Endothelial cell (in vitro differentiated cells): ENCODE data around the gene LYST. TPM values are rescaled to one million over a fixed set of nuclear protein-coding genes. Genes with fewer than 3 reads are reported as not detected.

Source experiments
- DNase-seq: peaks from one replicate; pipeline ENCODE4 v3.0.0; 2021; ENCODE audit warnings: low spot score
- H3K27ac Mint-ChIP-seq: one replicate; pipeline ENCODE4 v1.8.0; 2021; ENCODE audit warnings: mixed read lengths, inconsistent platforms; ENCODE audit not compliant: unreplicated experiment
- H3K27me3 Mint-ChIP-seq: one replicate; pipeline ENCODE4 v1.8.0; 2021; ENCODE audit warnings: mild to moderate bottlenecking, moderate library complexity, mixed read lengths, inconsistent platforms; ENCODE audit not compliant: unreplicated experiment
- H3K36me3 Mint-ChIP-seq: one replicate; pipeline ENCODE4 v1.8.0; 2021; ENCODE audit warnings: mild to moderate bottlenecking, low read depth, mixed read lengths, inconsistent platforms; ENCODE audit not compliant: unreplicated experiment
- H3K4me1 Mint-ChIP-seq: one replicate; pipeline ENCODE4 v1.8.0; 2021; ENCODE audit warnings: mild to moderate bottlenecking, mixed read lengths, inconsistent platforms; ENCODE audit not compliant: unreplicated experiment
- H3K4me3 Mint-ChIP-seq: one replicate; pipeline ENCODE4 v1.8.0; 2021; ENCODE audit warnings: mild to moderate bottlenecking, mixed read lengths, inconsistent platforms; ENCODE audit not compliant: unreplicated experiment
- H3K9me3 Mint-ChIP-seq: one replicate; pipeline ENCODE4 v1.8.0; 2021; ENCODE audit warnings: mixed read lengths, inconsistent platforms; ENCODE audit not compliant: unreplicated experiment
- CTCF ChIP-seq: fragments of 200-600 bp; sonication (generic); IDR thresholded peaks from one replicate; pipeline ENCODE4 v1.5.0; 2021; ENCODE audit warnings: antibody characterized with exemption; ENCODE audit not compliant: unreplicated experiment
- total RNA-seq: library from RNA; stranded (reverse); fragmentation: NEBNext Ultra II Directional; extraction: Animal tissue kit (Norgen Biotek cat#: 25700); gene quantifications from one replicate; pipeline ENCODE4 v1.2.1, GENCODE V29; 2021; ENCODE audit not compliant: unreplicated experiment

LYST gene
- total RNA-seq, 1 donor from 2014 or later = 7.4 TPM

- Mint-ChIP-seq H3K4me3 (no peak overlapping the region), H3K4me1 (no peaks in the 10 kb centered on the region), H3K27me3 (no peaks in the 10 kb centered on the region), H3K9me3 (no peaks in the 10 kb centered on the region), H3K27ac (no peak overlapping the region), H3K36me3 (no peaks in the 10 kb centered on the region)
- DNase-seq = no peak
- no peak for TF ChIP-seq CTCF
These were observed 143.8 kb downstream of the LYST start for GRCh38 chr1:235722858-235723257.

- no peak for DNase-seq
- Mint-ChIP-seq H3K36me3 (no peaks in the 10 kb centered on the region), H3K4me3 (no peak overlapping the region), H3K4me1 (no peaks in the 10 kb centered on the region), H3K27ac (no peak overlapping the region), H3K27me3 (no peaks in the 10 kb centered on the region), H3K9me3 (no peaks in the 10 kb centered on the region)
- TF ChIP-seq CTCF = no peak
These were observed 144.7 kb downstream of the LYST start for GRCh38 chr1:235721982-235722381.

- DNase-seq = no peak
- H3K4me1 Mint-ChIP-seq = no peaks in the 10 kb centered on the region
- H3K27me3 Mint-ChIP-seq = no peaks in the 10 kb centered on the region
- no peak overlapping the region for H3K27ac Mint-ChIP-seq
- no peaks in the 10 kb centered on the region for H3K36me3 Mint-ChIP-seq
- no peaks in the 10 kb centered on the region for H3K9me3 Mint-ChIP-seq
- TF ChIP-seq CTCF = no peak
- no peak overlapping the region for H3K4me3 Mint-ChIP-seq
These were observed 146.2 kb downstream of the LYST start for GRCh38 chr1:235720544-235720943.

GRCh38 chr1:235714205-235714897 is 152.4 kb downstream of the LYST start:
- no peak for TF ChIP-seq CTCF
- Mint-ChIP-seq H3K4me1 (no peaks in the 10 kb centered on the region), H3K27ac (no peak overlapping the region), H3K4me3 (no peak overlapping the region), H3K9me3 (no peaks in the 10 kb centered on the region), H3K36me3 (no peaks in the 10 kb centered on the region), H3K27me3 (no peaks in the 10 kb centered on the region)
- DNase-seq = no peak

- Mint-ChIP-seq H3K27me3 (no peaks in the 10 kb centered on the region), H3K4me3 (no peak overlapping the region), H3K9me3 (no peaks in the 10 kb centered on the region), H3K27ac (no peak overlapping the region), H3K36me3 (no peaks in the 10 kb centered on the region), H3K4me1 (no peaks in the 10 kb centered on the region)
- TF ChIP-seq CTCF = no peak
- no peak for DNase-seq
These were observed 153.9 kb downstream of the LYST start for GRCh38 chr1:235712812-235713211.
